HG03045 (cell line): ENCODE data around the gene BRI3.
A peak's percentile ranks its signal among the peaks of the same experiment; 100 is the strongest.
"Not testable (repeated sequence)": the region's sequence is repeated elsewhere in the genome, so short reads cannot be mapped to it uniquely, and the experiment has no call there.

Experiments used
- ATAC-seq: cut with Tn5 transposase; IDR thresholded peaks from one replicate; pipeline ENCODE4 v1.9.1; 2021; ENCODE audit warnings: mild to moderate bottlenecking, moderate library complexity; ENCODE audit not compliant: unreplicated experiment

Gene BRI3

GRCh38 chr7:98309566-98309965 lies 28.1 kb downstream of the BRI3 start:
- ATAC-seq: no peak

- no peak for ATAC-seq
Measured at GRCh38 chr7:98312201-98312600, 30.7 kb downstream of the BRI3 start.

- peak; percentile 67 for ATAC-seq
Measured at GRCh38 chr7:98314469-98314868, 33.0 kb downstream of the BRI3 start.

- ATAC-seq: peak; percentile 63
Measured at GRCh38 chr7:98315318-98315993, 34.0 kb downstream of the BRI3 start.

GRCh38 chr7:98315994-98316527 lies 34.6 kb downstream of the BRI3 start:
- ATAC-seq: not testable (repeated sequence)

- ATAC-seq: no peak
Measured at GRCh38 chr7:98317366-98318040, 36.0 kb downstream of the BRI3 start.

- no peak for ATAC-seq
Measured at GRCh38 chr7:98319176-98319575, 37.7 kb downstream of the BRI3 start.

GRCh38 chr7:98321301-98321700 lies 39.8 kb downstream of the BRI3 start:
- no peak for ATAC-seq

GRCh38 chr7:98322331-98323270 lies 41.1 kb downstream of the BRI3 start:
- ATAC-seq: no peak

GRCh38 chr7:98323597-98324322 lies 42.3 kb downstream of the BRI3 start:
- no peak for ATAC-seq

- ATAC-seq: no peak
Measured at GRCh38 chr7:98324782-98325181, 43.3 kb downstream of the BRI3 start.

- no peak for ATAC-seq
Measured at GRCh38 chr7:98329100-98329790, 47.8 kb downstream of the BRI3 start.

- ATAC-seq: no peak
Measured at GRCh38 chr7:98329791-98330373, 48.4 kb downstream of the BRI3 start.

- no peak for ATAC-seq
Measured at GRCh38 chr7:98330926-98331529, 49.5 kb downstream of the BRI3 start.

- no peak for ATAC-seq
Measured at GRCh38 chr7:98334081-98334480, 52.6 kb downstream of the BRI3 start.

- ATAC-seq: no peak
Measured at GRCh38 chr7:98335411-98335977, 54.0 kb downstream of the BRI3 start.

GRCh38 chr7:98338441-98338840 lies 57.0 kb downstream of the BRI3 start:
- no peak for ATAC-seq

GRCh38 chr7:98339043-98339442 lies 57.6 kb downstream of the BRI3 start:
- no peak for ATAC-seq

GRCh38 chr7:98341106-98341505 lies 59.6 kb downstream of the BRI3 start:
- ATAC-seq: no peak
